ENCODE measurements around the gene ODAD4. TPM values are rescaled to one million over a fixed set of nuclear protein-coding genes. Genes with fewer than 3 reads are reported as not detected.

ODAD4 gene
- total RNA-seq, 1 donor from 2014 or later, result 3.3 TPM

- DNase-seq (ENCODE audit: low spot score in 2 of 2), result no peak
- FAIRE-seq, result no peak
Measured at GRCh38 chr17:41967921-41968578, 37.6 kb downstream of the ODAD4 start.

- no peak for DNase-seq (ENCODE audit: low spot score in 2 of 2)
- FAIRE-seq, result no peak
Measured at GRCh38 chr17:41968676-41969075, 38.3 kb downstream of the ODAD4 start.

- DNase-seq (ENCODE audit: low spot score in 2 of 2), result no peak
Measured at GRCh38 chr17:41970901-41971331, 40.5 kb downstream of the ODAD4 start.

GRCh38 chr17:41971721-41972523, 41.5 kb downstream of the ODAD4 start:
- FAIRE-seq (no peak), DNase-seq (ENCODE audit: low spot score in 2 of 2) (no peak)

More at GRCh38 chr17:41970901-41971331, 40.5 kb downstream of the ODAD4 start:
- FAIRE-seq, result no peak

GRCh38 chr17:41972571-41973407, 42.4 kb downstream of the ODAD4 start:
- DNase-seq (ENCODE audit: low spot score in 2 of 2) (no peak), FAIRE-seq (no peak)

GRCh38 chr17:41973408-41973811, 43.0 kb downstream of the ODAD4 start:
- DNase-seq (ENCODE audit: low spot score in 2 of 2), result no peak
- FAIRE-seq, result no peak

GRCh38 chr17:41974031-41974430, 43.6 kb downstream of the ODAD4 start:
- DNase-seq (ENCODE audit: low spot score in 2 of 2) (no peak), FAIRE-seq (no peak)

- DNase-seq (ENCODE audit: low spot score in 2 of 2) (no peak), FAIRE-seq (no peak)
Measured at GRCh38 chr17:41974658-41975057, 44.2 kb downstream of the ODAD4 start.

GRCh38 chr17:41975099-41976083, 45.0 kb downstream of the ODAD4 start:
- FAIRE-seq (no peak), DNase-seq (ENCODE audit: low spot score in 2 of 2) (peak in 1 of 2 donors; percentile 39)

GRCh38 chr17:41976142-41976768, 45.8 kb downstream of the ODAD4 start:
- DNase-seq (ENCODE audit: low spot score in 2 of 2) (no peak), FAIRE-seq (no peak)

- DNase-seq (ENCODE audit: low spot score in 2 of 2) (no peak), FAIRE-seq (no peak)
Measured at GRCh38 chr17:41977991-41978390, 47.6 kb downstream of the ODAD4 start.

- FAIRE-seq (no peak), DNase-seq (ENCODE audit: low spot score in 2 of 2) (no peak)
Measured at GRCh38 chr17:41982026-41982760, 51.8 kb downstream of the ODAD4 start.

GRCh38 chr17:41984454-41984853, 54.0 kb downstream of the ODAD4 start:
- no peak for FAIRE-seq
- no peak for DNase-seq (ENCODE audit: low spot score in 2 of 2)

GRCh38 chr17:41985919-41986318, 55.5 kb downstream of the ODAD4 start:
- no peak for DNase-seq (ENCODE audit: low spot score in 2 of 2)
- FAIRE-seq, result no peak

GRCh38 chr17:41986634-41987033, 56.2 kb downstream of the ODAD4 start:
- FAIRE-seq (no peak), DNase-seq (ENCODE audit: low spot score in 2 of 2) (no peak)

- FAIRE-seq (no peak), DNase-seq (ENCODE audit: low spot score in 2 of 2) (no peak)
Measured at GRCh38 chr17:41987642-41988041, 57.2 kb downstream of the ODAD4 start.

- FAIRE-seq (no peak), DNase-seq (ENCODE audit: low spot score in 2 of 2) (no peak)
Measured at GRCh38 chr17:41988418-41988817, 58.0 kb downstream of the ODAD4 start.

- no peak for DNase-seq (ENCODE audit: low spot score in 2 of 2)
- no peak for FAIRE-seq
Measured at GRCh38 chr17:41989702-41990419, 59.4 kb downstream of the ODAD4 start.
